Stomach (tissue), 4 donors: ENCODE results near the gene IQSEC3.

Source experiments
- CTCF ChIP-seq, 7 experiments: fragments of 450-650 bp in 4 of 7; fragments of 200-600 bp in 3 of 7; sonication (generic) in 3 of 7; IDR thresholded peaks; one replicate each; pipeline ENCODE4 v1.5.1; 2016 to 2019; ENCODE audit warnings: antibody characterized with exemption in 7 of 7, control low read depth in 2 of 7, mild to moderate bottlenecking in 1 of 7
- EP300 ChIP-seq: sonication (generic); formaldehyde crosslinking; IDR thresholded peaks from one replicate; pipeline ENCODE4 v1.6.1; 2017; ENCODE audit warnings: antibody characterized with exemption
- POLR2A ChIP-seq, 4 donors: fragments of 450-650 bp; IDR thresholded peaks; one replicate each; pipeline ENCODE4 v1.6.1; 2016; ENCODE audit warnings: antibody characterized with exemption in 4 of 4, control low read depth in 2 of 4, mild to moderate bottlenecking in 1 of 4, moderate library complexity in 1 of 4
- POLR2AphosphoS5 ChIP-seq, 3 donors: sonication (generic); formaldehyde crosslinking; IDR thresholded peaks; one replicate each; pipeline ENCODE4 v1.6.1; 2016; ENCODE audit warnings: antibody characterized with exemption in 3 of 3

GRCh38 chr12:171276-171675, 104.7 kb downstream of the IQSEC3 start:
- TF ChIP-seq CTCF (IDR thresholded peaks at IDR 0.05) (no peak), POLR2A (IDR thresholded peaks at IDR 0.05) (no peak), POLR2AphosphoS5 (IDR thresholded peaks at IDR 0.05) (no peak), EP300 (no peak)
